Measurements from ENCODE around the gene RIMS4. TPM values are rescaled to one million over a fixed set of nuclear protein-coding genes. Genes with fewer than 3 reads are reported as not detected.
A peak's percentile ranks its signal among the peaks of the same experiment; 100 is the strongest.

RIMS4 gene
- total RNA-seq, 1 donor from 2014 or later = 7.5 TPM

DNA sequence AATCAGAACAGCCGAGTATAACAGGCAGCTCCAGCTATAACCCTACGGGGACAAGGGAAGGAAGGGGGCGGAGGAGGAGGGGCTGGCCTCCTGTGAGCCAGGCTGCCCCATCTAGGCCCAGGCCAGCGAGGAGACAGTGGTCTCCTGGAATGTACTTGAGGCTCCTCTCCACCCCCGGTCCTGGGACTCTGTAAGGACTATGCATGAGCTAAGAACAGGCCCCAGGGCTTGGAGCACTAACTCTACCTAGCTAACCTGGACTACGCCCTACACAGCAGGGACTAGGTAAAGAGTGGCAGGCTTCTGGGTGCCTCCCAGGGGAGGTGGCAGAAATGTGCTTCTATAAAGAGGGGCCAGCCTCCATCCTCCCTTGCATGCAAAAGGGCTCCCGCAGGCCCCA, 55.8 kb downstream of the RIMS4 start:
- Mint-ChIP-seq H3K4me3 (no peak overlapping the region), H3K9me3 (no peaks in the 10 kb centered on the region), H3K36me3 (no peaks in the 10 kb centered on the region), H3K27ac (no peak overlapping the region), H3K4me1 (ENCODE audit: unreplicated experiment) (no peaks in the 10 kb centered on the region), H3K27me3 (peaks cover 2% of the 10 kb centered on the region)
- DNase-seq (ENCODE audit: extremely low spot score, unreplicated experiment) = no peak
- TF ChIP-seq, protein P1, sequence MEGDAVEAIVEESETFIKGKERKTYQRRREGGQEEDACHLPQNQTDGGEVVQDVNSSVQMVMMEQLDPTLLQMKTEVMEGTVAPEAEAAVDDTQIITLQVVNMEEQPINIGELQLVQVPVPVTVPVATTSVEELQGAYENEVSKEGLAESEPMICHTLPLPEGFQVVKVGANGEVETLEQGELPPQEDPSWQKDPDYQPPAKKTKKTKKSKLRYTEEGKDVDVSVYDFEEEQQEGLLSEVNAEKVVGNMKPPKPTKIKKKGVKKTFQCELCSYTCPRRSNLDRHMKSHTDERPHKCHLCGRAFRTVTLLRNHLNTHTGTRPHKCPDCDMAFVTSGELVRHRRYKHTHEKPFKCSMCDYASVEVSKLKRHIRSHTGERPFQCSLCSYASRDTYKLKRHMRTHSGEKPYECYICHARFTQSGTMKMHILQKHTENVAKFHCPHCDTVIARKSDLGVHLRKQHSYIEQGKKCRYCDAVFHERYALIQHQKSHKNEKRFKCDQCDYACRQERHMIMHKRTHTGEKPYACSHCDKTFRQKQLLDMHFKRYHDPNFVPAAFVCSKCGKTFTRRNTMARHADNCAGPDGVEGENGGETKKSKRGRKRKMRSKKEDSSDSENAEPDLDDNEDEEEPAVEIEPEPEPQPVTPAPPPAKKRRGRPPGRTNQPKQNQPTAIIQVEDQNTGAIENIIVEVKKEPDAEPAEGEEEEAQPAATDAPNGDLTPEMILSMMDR (conservative IDR thresholded peaks at IDR 0.05) = no peak

- Mint-ChIP-seq H3K4me3 (no peak overlapping the region), H3K27me3 (peaks cover 14% of the 10 kb centered on the region), H3K9me3 (no peaks in the 10 kb centered on the region), H3K27ac (no peak overlapping the region), H3K36me3 (no peaks in the 10 kb centered on the region), H3K4me1 (ENCODE audit: unreplicated experiment) (peaks cover 3% of the 10 kb centered on the region)
- TF ChIP-seq, protein P1 (conservative IDR thresholded peaks at IDR 0.05) = no peak
- no peak for DNase-seq (ENCODE audit: extremely low spot score, unreplicated experiment)
Measured at GRCh38 chr20:44752099-44752931, 58.0 kb downstream of the RIMS4 start.

DNA sequence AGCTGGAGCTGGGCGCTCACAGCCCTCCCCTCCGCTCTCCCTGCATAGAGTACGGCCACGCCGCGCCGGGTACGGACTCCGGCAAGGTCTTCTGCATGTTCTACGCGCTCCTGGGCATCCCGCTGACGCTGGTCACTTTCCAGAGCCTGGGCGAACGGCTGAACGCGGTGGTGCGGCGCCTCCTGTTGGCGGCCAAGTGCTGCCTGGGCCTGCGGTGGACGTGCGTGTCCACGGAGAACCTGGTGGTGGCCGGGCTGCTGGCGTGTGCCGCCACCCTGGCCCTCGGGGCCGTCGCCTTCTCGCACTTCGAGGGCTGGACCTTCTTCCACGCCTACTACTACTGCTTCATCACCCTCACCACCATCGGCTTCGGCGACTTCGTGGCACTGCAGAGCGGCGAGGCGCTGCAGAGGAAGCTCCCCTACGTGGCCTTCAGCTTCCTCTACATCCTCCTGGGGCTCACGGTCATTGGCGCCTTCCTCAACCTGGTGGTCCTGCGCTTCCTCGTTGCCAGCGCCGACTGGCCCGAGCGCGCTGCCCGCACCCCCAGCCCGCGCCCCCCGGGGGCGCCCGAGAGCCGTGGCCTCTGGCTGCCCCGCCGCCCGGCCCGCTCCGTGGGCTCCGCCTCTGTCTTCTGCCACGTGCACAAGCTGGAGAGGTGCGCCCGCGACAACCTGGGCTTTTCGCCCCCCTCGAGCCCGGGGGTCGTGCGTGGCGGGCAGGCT, 60.1 kb downstream of the RIMS4 start:
- H3K27ac Mint-ChIP-seq = no peak overlapping the region

DNA sequence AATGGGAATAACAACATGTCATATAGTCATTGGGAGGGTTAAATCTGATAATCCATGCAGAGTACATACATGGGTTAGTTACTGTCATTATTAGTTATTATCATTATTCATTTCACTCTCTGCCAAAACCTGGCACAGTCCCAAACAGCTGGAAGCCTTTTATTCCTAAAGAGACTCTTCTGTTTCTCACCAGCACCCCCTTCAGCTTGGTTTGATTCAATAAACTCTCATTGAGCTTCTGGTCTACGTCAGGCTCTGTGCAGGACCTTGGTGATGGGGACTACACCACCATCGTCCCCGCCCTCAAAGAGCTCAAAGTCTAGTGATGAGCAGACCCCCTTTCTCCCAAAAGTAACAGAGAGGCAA, 62.4 kb downstream of the RIMS4 start:
- Mint-ChIP-seq H3K36me3 (no peaks in the 10 kb centered on the region), H3K9me3 (no peaks in the 10 kb centered on the region), H3K4me1 (ENCODE audit: unreplicated experiment) (peaks cover 14% of the 10 kb centered on the region), H3K4me3 (no peak overlapping the region), H3K27me3 (peaks cover 50% of the 10 kb centered on the region), H3K27ac (no peak overlapping the region)
- DNase-seq (ENCODE audit: extremely low spot score, unreplicated experiment) = no peak
- TF ChIP-seq, protein P1 (conservative IDR thresholded peaks at IDR 0.05) = no peak

More for the DNA sequence above, 60.1 kb downstream of the RIMS4 start:
- Mint-ChIP-seq H3K36me3 (no peaks in the 10 kb centered on the region), H3K4me3 (no peak overlapping the region), H3K27me3 (peaks cover 28% of the 10 kb centered on the region), H3K9me3 (no peaks in the 10 kb centered on the region), H3K4me1 (ENCODE audit: unreplicated experiment) (peaks cover 10% of the 10 kb centered on the region)
- DNase-seq (ENCODE audit: extremely low spot score, unreplicated experiment) = no peak
- TF ChIP-seq, protein P1 (conservative IDR thresholded peaks at IDR 0.05) = no peak

GRCh38 chr20:44747166-44748004, 63.0 kb downstream of the RIMS4 start:
- Mint-ChIP-seq H3K27ac (peak overlapping the region; percentile 72), H3K36me3 (no peaks in the 10 kb centered on the region), H3K4me1 (ENCODE audit: unreplicated experiment) (peaks cover 14% of the 10 kb centered on the region), H3K9me3 (no peaks in the 10 kb centered on the region), H3K4me3 (peak overlapping the region; percentile 82), H3K27me3 (peaks cover 53% of the 10 kb centered on the region)
- no peak for DNase-seq (ENCODE audit: extremely low spot score, unreplicated experiment)
- TF ChIP-seq, protein P1 (conservative IDR thresholded peaks at IDR 0.05) = peak; percentile 81

All from type B pancreatic cell (in vitro differentiated cells).